Endothelial cell (in vitro differentiated cells): Measurements from ENCODE around the gene PLIN4. TPM values are rescaled to one million over a fixed set of nuclear protein-coding genes. Genes with fewer than 3 reads are reported as not detected.

Source experiments
- DNase-seq: peaks from one replicate; pipeline ENCODE4 v3.0.0; 2021; ENCODE audit warnings: low spot score
- H3K27ac Mint-ChIP-seq: one replicate; pipeline ENCODE4 v1.8.0; 2021; ENCODE audit warnings: mixed read lengths, inconsistent platforms; ENCODE audit not compliant: unreplicated experiment
- H3K27me3 Mint-ChIP-seq: one replicate; pipeline ENCODE4 v1.8.0; 2021; ENCODE audit warnings: mild to moderate bottlenecking, moderate library complexity, mixed read lengths, inconsistent platforms; ENCODE audit not compliant: unreplicated experiment
- H3K36me3 Mint-ChIP-seq: one replicate; pipeline ENCODE4 v1.8.0; 2021; ENCODE audit warnings: mild to moderate bottlenecking, low read depth, mixed read lengths, inconsistent platforms; ENCODE audit not compliant: unreplicated experiment
- H3K4me1 Mint-ChIP-seq: one replicate; pipeline ENCODE4 v1.8.0; 2021; ENCODE audit warnings: mild to moderate bottlenecking, mixed read lengths, inconsistent platforms; ENCODE audit not compliant: unreplicated experiment
- H3K4me3 Mint-ChIP-seq: one replicate; pipeline ENCODE4 v1.8.0; 2021; ENCODE audit warnings: mild to moderate bottlenecking, mixed read lengths, inconsistent platforms; ENCODE audit not compliant: unreplicated experiment
- H3K9me3 Mint-ChIP-seq: one replicate; pipeline ENCODE4 v1.8.0; 2021; ENCODE audit warnings: mixed read lengths, inconsistent platforms; ENCODE audit not compliant: unreplicated experiment
- total RNA-seq: library from RNA; stranded (reverse); fragmentation: NEBNext Ultra II Directional; extraction: Animal tissue kit (Norgen Biotek cat#: 25700); gene quantifications from one replicate; pipeline ENCODE4 v1.2.1, GENCODE V29; 2021; ENCODE audit not compliant: unreplicated experiment
- TF ChIP-seq, protein P1 (sequence below): fragments of 200-600 bp; sonication (generic); IDR thresholded peaks from one replicate; pipeline ENCODE4 v1.5.0; 2021; ENCODE audit warnings: antibody characterized with exemption; ENCODE audit not compliant: unreplicated experiment

Gene PLIN4
- total RNA-seq, 1 donor from 2014 or later, result 0.13 TPM

DNA sequence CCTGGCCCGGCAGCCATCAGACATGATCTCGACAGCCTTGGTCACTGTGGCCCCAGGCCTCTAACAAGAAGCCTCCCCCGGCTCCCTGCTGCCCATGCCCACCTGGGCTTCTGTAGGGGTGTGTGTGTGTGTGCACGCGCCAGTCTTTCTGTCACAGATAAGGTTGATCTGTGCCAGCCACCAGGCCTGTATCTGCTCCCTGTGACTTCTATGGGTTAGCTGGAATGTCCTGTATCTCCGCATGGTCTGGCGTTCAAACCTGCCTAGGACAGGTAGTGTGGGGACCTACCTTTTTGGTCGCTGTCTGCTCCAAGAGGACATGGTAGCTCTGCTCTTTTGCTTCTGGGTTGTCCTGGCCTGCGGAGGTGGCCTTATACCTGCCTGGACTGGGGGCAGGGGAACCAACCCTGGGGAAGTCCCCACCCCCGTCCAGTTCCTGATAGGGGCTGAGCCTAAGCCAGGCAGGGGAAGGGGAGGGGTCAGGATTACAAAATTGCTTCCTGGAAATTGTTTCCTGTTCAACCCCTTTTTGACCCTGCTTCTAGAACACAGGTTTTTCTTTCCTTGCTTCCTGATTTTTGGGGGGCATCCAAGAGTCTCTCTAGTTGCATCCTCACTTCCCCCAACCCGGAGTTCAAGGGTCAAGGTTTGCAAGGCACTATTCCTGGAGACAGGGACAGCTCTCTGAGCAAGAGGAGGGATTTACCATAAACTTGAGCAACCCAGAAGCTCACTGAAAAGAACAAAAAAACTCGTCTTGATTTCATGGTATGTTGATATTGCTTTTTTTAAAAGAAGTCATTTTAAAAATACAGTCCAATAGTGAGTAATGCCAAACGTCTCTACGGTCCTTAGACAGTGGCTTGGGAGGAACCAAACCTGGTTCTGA is 21.7 kb upstream of the PLIN4 start, which contains the start of gene LRG1:
Gene LRG1, minus strand, starts transcription at position 344 of the 889 bp plus-strand sequence. Its CDS starts 23 bp downstream, at position 321.
- peak within 1 kb of the TSS; percentile 48 for H3K27ac Mint-ChIP-seq
- H3K27me3 Mint-ChIP-seq, result peaks cover 6% of the 10 kb centered on the region
- TF ChIP-seq, protein P1, sequence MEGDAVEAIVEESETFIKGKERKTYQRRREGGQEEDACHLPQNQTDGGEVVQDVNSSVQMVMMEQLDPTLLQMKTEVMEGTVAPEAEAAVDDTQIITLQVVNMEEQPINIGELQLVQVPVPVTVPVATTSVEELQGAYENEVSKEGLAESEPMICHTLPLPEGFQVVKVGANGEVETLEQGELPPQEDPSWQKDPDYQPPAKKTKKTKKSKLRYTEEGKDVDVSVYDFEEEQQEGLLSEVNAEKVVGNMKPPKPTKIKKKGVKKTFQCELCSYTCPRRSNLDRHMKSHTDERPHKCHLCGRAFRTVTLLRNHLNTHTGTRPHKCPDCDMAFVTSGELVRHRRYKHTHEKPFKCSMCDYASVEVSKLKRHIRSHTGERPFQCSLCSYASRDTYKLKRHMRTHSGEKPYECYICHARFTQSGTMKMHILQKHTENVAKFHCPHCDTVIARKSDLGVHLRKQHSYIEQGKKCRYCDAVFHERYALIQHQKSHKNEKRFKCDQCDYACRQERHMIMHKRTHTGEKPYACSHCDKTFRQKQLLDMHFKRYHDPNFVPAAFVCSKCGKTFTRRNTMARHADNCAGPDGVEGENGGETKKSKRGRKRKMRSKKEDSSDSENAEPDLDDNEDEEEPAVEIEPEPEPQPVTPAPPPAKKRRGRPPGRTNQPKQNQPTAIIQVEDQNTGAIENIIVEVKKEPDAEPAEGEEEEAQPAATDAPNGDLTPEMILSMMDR, result no peak
- no peak within 1 kb of the TSS for H3K4me3 Mint-ChIP-seq
- DNase-seq, result no peak
- H3K36me3 Mint-ChIP-seq, result peaks cover 3% of the 10 kb centered on the region
- H3K9me3 Mint-ChIP-seq, result no peaks in the 10 kb centered on the region
- H3K4me1 Mint-ChIP-seq, result peaks cover 6% of the 10 kb centered on the region

DNA sequence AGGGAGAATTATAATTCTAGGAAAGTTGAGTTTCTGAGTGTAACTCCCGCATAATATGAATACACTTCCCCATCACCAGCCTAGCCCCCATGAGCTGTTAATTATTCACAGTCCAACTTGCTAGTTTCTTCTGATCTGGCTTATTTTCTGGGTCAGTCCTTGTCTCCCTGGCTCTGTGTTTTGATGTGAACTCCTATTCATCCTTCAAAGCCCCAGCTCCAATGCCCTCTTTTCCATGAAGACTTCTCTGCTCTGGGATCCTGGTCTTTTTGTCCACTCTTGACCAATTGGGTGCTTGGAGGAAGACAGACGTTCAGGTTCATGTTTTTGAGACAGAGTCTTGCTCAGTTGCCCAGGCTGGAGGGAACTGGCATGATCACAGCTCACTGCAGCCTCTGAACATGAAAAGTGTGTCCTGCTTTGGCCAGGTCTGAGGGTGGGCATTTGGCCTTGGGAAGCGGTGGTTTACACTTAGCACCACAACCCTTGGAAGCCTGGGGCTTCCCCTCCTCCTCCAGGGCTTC is 20.9 kb upstream of the PLIN4 start:
- TF ChIP-seq, protein P1, result no peak
- Mint-ChIP-seq H3K27me3 (peaks cover 6% of the 10 kb centered on the region), H3K4me1 (peaks cover 6% of the 10 kb centered on the region), H3K27ac (no peak overlapping the region), H3K36me3 (peaks cover 3% of the 10 kb centered on the region), H3K4me3 (no peak overlapping the region), H3K9me3 (no peaks in the 10 kb centered on the region)
- DNase-seq, result no peak

DNA sequence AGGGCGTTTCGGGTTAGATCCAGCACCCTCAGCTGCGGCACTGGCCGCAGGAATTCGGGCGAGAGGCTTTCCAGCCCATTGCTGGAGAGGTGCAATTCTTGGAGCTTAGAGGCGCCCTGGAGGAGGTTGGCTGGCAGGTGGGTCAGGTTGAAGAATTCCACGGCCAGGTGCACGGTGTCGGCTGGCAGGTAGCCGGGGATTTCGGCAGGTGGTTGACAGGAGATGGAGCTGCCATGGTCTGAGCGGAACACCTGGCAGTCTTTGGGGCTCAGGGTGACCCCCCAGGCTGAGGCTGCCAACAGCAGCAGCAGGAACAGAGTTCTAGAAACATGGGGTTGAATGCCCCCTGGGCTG is 20.3 kb upstream of the PLIN4 start:
- no peak overlapping the region for H3K4me3 Mint-ChIP-seq
- H3K27ac Mint-ChIP-seq, result no peak overlapping the region
- no peaks in the 10 kb centered on the region for H3K9me3 Mint-ChIP-seq
- no peak for DNase-seq
- H3K27me3 Mint-ChIP-seq, result peaks cover 6% of the 10 kb centered on the region
- TF ChIP-seq, protein P1, result no peak
- peaks cover 3% of the 10 kb centered on the region for H3K36me3 Mint-ChIP-seq
- peaks cover 6% of the 10 kb centered on the region for H3K4me1 Mint-ChIP-seq

DNA sequence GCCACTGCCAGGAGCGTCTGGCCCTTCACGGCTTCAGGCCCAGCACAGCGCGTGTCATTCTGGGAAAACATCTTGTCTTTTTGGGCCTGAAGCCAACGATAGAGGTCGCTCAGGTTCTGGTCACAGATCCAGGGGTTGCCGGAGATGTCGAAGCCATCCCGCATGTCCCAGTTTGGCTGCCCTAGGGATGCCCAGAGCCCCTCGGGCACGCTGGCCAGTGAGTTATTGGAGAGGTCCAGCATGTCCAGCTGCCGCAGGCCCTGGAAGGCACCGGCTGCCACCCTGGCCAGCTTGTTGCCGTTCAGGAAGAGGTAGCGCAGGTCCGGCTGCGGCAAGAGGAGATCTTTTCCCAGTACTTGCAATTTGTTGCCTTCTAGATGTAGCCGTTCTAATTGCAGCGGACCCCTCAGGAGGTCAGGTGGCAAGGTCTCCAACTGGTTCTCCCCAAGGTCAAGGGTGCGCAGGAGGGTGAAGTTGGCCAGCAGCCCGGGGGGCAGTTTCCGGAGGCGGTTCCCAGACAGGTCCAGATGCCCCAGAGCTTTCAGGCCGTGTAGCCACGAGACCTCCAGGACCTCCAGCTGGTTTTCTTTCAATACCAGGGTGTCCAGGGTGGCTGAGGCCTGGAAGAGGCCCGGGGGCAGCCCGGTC is 19.8 kb upstream of the PLIN4 start:
- Mint-ChIP-seq H3K36me3 (peaks cover 2% of the 10 kb centered on the region), H3K4me3 (no peak overlapping the region), H3K27me3 (peaks cover 6% of the 10 kb centered on the region), H3K9me3 (no peaks in the 10 kb centered on the region), H3K27ac (no peak overlapping the region), H3K4me1 (peaks cover 6% of the 10 kb centered on the region)
- TF ChIP-seq, protein P1, result no peak
- DNase-seq, result no peak
